HPDE6-E6E7 (cell line): ENCODE measurements around the gene PLXNB2.
"Not testable (repeated sequence)": the region's sequence is repeated elsewhere in the genome, so short reads cannot be mapped to it uniquely, and the experiment has no call there.

Experiments
- DNase-seq: peaks from one replicate; pipeline ENCODE4 v3.0.0; 2011; ENCODE audit warnings: missing footprints; ENCODE audit errors: extremely low spot score

The PLXNB2 gene

GRCh38 chr22:50325444-50326224, 18.2 kb upstream of the PLXNB2 start:
- no peak for DNase-seq

- no peak for DNase-seq
These were observed 16.5 kb upstream of the PLXNB2 start for GRCh38 chr22:50323900-50324299.

DNA sequence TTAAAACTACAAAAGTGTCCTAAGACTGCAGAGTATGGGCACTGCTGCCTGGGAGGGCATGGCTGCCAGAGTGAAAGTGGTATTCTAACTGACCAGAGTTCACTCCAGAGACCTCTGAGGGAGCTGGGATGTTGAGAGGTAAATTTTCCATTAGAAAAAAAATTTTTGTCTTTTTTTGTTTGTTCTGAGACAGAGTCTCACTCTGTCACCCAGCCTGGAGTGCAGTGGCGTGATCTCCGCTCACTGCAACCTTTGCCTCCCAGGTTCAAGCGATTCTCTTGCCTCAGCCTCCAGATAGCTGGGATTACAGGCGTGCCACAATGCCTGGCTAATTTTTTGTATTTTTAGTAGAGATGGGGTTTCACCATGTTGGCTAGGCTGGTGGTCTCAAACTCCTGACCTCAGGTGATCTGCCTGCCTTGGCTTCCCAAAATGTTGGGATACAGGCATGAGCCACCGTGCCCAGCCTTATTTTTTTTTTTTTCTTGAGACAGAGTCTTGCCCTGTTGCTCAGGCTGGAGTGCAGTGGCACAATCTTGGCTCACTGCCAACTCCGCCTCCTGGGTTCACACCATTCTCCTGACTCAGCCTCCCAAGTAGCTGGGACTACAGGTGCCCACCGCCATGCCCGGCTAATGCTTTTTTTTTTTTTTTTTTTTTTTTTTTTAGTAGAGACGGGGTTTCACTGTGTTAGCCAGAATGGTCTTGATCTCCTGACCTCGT, 15.1 kb upstream of the PLXNB2 start:
- DNase-seq = not testable (repeated sequence)

DNA sequence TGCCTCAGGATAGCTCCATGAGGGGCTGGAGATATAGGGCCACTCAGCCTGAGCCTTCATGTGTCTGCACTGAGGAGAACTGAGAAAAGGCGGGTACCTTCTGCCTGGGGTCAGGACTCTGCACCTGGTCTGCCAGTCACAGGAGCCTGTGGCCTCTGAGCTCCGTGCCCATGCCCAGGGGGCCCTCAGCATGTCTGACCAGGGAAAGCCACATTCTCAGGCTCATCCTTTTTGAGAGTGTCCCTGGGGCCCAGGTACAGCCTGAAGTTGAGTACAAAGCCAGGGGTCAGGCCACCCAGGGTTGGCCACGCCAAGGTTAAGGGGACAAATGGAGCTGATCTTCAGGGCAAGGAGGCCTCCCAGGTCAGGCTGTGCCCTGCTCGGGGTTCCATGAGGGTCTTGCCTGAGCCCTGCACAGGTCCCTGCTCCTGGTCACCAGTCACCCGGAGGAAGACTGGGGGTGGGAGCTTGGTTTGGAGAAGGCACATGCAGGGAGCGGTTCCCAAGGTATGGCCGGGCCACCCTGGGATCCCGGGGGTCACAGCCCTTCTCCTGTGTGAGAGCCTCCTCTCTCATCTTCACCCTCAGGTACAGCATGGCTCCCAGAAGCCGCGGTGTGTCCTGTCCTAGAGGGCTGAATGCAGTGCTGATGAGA, 13.4 kb upstream of the PLXNB2 start:
- no peak for DNase-seq

DNA sequence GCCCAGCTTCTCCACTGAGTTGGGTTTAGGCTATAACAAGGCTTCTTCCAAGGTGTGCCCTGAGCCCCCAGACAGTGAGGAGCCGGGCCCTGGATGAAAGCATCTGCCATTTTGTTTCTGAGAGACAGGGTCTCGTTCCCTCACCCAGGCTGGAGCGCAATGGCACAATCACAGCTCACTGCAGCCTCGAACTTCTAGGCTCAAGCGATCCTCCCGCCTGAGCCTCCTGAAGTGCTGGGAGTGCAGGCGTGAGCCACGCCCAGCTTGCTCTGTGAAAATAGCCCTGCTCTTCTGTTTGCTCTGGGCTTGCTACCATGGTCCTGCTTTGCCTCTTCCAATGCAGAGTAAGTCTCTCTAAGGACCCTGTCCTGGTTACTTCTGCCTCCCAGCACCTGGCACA, 12.7 kb upstream of the PLXNB2 start:
- no peak for DNase-seq

- no peak for DNase-seq
These were observed 12.1 kb upstream of the PLXNB2 start for GRCh38 chr22:50319503-50319951.

- no peak for DNase-seq
These were observed 11.4 kb upstream of the PLXNB2 start for GRCh38 chr22:50318698-50319411.

- no peak for DNase-seq
These were observed 10.9 kb upstream of the PLXNB2 start for GRCh38 chr22:50318356-50318697.

DNA sequence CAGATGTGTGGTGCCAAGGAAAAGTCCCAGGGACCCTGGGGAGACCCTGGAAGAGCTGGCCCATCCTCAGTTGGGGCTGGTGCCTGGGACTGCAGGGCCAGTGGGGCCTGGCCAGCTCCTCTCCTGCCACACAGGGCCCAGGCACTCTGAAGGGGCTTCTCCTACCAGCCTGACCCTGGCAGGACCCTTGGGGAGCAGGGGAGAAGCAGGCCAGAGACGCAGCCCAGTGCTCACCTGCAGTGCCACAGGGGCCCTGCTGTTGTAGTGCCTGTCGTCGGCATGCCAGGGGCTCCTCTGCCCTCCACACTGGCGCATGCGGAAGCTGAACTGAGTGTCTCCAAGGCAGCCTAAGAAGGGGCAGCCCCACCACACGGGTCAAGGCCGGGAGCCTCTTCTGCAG, 10.2 kb upstream of the PLXNB2 start:
- no peak for DNase-seq

- no peak for DNase-seq
These were observed 9.7 kb upstream of the PLXNB2 start for GRCh38 chr22:50317178-50317577.

DNA sequence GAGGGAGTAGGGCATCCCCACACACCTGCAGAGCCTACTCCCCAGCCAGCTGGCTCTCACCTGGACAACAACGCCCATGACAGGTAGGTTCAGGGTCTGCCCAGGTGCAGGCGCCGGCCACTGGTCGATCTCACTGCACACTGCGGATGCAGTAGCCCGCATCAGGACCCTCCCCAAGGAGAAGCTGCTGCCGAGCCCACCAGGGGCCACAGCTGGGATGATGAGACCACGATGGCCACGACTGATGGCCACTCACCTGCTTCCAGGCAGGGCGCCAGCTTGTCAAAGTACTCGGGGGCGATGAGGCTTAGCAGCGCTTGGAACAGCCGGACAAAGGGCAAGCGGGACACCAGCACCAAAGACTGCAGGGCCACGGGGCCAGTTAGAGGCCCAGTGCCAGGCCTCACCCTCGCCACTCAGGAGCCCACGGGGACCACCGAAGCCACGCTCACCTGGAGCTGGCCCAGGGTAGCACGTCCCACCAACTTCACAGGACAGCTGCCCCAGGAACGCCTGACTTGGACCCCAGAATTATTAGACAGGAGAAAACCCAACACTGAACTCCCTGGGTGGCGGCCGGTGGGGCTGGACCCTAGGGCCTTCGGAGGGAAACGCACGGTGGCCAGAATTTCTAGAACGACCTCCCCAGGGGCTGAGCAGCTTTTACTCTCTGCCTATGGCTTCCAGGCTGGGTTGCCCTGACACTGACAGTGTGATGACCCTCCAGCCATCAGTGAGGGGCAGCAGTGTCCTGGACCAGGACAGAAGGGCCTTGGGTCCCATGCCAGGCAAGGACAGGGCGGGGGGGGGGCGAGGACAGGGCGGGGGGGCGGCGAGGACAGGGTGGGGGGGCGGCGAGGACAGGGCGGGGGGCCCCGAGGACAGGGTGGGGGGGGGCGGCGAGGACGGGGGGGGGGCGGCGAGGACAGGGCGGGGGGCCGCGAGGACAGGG, 8.9 kb upstream of the PLXNB2 start:
- DNase-seq = no peak

DNA sequence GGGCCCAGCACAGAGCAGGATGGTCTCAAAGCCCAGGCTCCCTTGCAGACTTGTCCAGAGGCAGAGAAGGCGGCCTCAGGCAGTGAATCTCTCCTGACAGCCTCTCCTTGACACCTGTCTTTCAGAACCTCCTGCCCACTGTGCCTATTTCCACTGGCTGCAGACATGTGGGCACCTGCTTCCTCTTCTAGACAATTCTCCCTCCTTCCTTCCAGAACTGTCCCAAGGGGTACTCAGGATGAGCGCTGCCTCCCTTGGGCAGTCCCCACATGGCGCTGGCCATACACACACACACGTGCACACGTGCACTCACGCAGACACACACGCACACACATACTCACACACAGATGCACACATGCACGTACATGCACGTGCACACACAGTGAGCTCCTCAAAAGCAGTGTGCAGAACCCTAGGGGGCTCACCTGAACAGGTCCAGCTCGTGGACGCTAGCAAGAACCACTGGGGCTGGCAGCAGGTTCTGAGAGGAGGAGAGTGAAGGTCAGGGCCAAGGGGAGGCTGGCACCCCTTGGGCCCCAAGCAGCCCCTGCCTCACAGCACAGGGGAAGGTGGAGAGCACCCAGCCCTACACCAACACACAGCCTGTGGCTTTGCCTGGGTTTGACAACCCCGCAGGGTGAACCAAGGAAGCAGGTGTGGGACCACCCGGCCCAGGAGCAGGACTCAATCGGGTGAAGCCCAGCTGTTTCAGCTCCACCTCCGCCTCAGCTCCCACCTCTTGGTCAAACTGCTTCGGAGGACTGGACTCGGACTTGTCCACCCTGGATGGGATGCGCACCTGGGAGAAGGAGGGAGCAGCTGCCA, 8.1 kb upstream of the PLXNB2 start:
- no peak for DNase-seq

DNA sequence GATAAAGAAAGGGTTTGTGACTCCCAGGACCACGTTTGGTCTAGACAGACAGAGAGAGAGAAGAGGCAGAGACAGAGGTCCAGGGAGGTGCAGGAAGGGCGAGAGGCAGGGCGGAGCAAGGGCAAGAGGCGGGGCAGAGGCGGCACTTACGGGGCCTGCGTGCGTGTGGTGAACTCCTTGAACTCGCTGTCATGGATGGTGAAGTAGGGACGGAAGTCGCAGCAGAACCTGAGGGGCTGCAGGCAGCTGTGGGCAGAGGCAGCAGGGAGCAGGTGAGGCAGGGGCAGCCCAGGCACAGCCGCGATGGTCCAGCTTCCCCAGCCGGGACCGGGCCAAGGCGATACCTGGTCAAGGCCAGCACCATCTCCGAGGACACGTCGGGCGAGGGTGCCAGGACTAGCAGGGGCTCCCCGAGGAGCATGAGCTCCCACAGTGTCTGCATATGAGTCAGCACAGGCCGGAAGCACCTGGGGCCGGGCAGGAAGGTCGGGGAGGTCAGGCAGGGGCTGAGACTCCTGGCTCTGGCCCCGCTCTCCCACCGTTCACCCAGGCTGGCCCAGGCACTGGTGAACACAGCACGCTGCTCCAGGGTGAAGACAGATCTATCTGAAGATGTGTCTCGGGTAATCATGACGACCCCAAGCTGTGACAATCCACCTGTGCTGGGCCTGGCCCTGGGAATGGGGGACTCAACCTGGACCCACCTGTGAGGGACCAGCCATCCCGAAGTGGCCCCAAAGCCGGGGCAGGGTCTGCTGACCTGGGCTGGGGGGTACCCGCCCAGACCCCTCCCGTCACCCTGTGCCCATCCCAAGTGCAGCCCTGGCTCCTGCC, 7.2 kb upstream of the PLXNB2 start:
- DNase-seq = no peak

DNA sequence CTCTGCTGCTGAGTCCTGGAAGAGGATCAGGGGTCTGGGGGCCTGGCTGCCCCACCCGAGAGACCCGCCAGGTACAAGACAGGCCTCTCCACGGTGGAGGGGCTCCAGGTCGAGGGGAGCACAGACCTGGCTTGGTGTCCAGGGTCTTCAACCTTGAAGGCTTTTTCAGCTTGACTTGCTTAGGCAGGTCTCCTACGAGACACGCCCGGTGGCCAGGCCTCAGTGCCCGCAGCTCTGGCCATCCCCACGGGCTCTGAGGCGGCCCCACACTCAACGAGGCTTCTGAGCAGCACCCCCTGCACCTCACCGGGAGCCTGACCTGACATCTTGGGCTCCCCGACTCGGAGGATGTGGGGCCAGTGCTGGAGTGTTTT, 6.6 kb upstream of the PLXNB2 start:
- no peak for DNase-seq

- DNase-seq = no peak
These were observed 6.2 kb upstream of the PLXNB2 start for GRCh38 chr22:50313600-50313999.

DNA sequence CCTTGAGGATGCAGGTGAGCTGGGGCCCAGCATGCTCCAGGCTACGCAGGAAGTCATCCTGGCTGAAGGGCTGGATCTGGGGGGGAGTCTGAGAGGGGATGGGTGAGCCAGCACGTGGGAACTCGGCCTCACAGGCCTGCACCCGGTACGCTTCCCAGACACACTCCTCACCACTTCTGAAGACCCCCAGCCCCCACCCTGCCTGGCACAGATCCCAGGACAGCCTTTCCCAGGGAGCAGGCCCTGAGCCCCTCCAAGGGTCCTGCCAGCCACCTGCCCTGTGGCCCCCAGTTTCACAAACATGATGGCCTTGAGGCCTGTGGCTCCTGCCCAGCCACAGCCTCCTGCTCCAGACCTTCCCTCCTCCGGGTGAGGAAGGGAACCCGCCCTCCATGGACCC, 5.6 kb upstream of the PLXNB2 start:
- no peak for DNase-seq

GRCh38 chr22:50312371-50312770, 4.9 kb upstream of the PLXNB2 start:
- DNase-seq = no peak

DNA sequence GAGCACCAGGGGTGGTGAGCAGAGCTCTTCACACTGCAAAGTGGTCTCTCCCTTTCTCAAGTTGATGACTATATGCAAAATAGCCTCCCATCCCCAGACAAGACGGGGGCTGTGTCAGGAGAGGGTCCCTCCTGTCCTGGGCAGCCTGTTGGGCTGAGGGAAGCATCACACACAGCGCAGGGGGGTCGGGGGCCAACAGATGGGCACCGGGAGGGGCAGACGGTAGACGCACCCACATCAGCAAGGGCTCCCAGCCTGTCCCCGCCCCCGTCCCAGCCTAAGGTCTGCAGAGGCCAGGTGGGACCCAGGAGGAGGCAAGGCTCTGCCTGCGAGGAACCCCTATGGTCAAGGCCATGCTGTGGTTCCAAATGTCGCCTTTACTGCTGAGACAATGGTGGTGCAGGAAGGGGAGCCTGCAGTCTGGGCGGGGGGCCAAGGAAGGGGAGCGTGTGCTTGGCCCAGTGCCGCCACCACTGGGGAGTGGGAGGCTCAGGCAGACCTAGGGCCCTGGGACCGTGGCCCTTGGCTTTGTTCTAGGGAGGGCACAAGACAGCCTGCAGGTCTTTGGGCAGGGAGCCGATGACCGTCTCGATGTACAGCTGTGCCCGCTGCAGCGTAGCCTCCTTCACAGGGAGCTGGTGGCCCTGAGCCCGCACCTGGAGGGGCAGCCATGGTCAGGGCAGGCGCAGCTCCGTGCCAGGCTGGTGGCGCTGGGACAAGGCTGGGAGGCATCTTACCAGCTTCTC, 4.3 kb upstream of the PLXNB2 start:
- DNase-seq = no peak
